Mesendoderm (in vitro differentiated cells): ENCODE measurements around the gene FGD1.

Experiments used
- DNase-seq: peaks from one replicate; pipeline ENCODE4 v3.0.0; 2013
- H2AK5ac ChIP-seq: 2 replicates; pipeline ENCODE4 v1.6.1; 2013; ENCODE audit warnings: low read length, inconsistent platforms
- H2BK120ac ChIP-seq: 2 replicates; pipeline ENCODE4 v1.6.1; 2013; ENCODE audit warnings: low read depth, mild to moderate bottlenecking, low read length, moderate library complexity, mixed read lengths
- H2BK15ac ChIP-seq: replicated peaks from 2 replicates; pipeline ENCODE4 v1.6.1; 2013; ENCODE audit warnings: low read depth, mild to moderate bottlenecking, moderate library complexity
- H2BK5ac ChIP-seq: 2 replicates; pipeline ENCODE4 v1.6.1; 2013; ENCODE audit warnings: low read length, inconsistent platforms
- H3K18ac ChIP-seq: 2 replicates; pipeline ENCODE4 v1.6.1; 2013; ENCODE audit warnings: mild to moderate bottlenecking, low read length, mixed read lengths
- H3K23ac ChIP-seq: one replicate; pipeline ENCODE4 v1.6.1; 2013; ENCODE audit warnings: low read length
- H3K27ac ChIP-seq: 2 replicates; pipeline ENCODE4 v1.5.1; 2013; ENCODE audit warnings: low read depth, mild to moderate bottlenecking, inconsistent platforms, low read length, moderate library complexity
- H3K27me3 ChIP-seq: 2 replicates; pipeline ENCODE4 v1.6.1; 2013; ENCODE audit warnings: low read length, control low read depth, mild to moderate bottlenecking, inconsistent platforms; ENCODE audit not compliant: insufficient read depth, poor library complexity
- H3K36me3 ChIP-seq: 2 replicates; pipeline ENCODE4 v1.6.1; 2013; ENCODE audit warnings: low read length, inconsistent platforms; ENCODE audit not compliant: control insufficient read depth, insufficient read depth
- H3K4ac ChIP-seq: one replicate; pipeline ENCODE4 v1.6.1; 2013; ENCODE audit warnings: low read depth, mild to moderate bottlenecking, low read length, moderate library complexity
- H3K4me1 ChIP-seq: 2 replicates; pipeline ENCODE4 v1.6.1; 2013; ENCODE audit warnings: low read depth, low read length, inconsistent platforms; ENCODE audit not compliant: control insufficient read depth
- H3K4me2 ChIP-seq: 2 replicates; pipeline ENCODE4 v1.6.1; 2013; ENCODE audit warnings: low read length
- H3K4me3 ChIP-seq: 2 replicates; pipeline ENCODE4 v1.5.1; 2013; ENCODE audit warnings: mild to moderate bottlenecking, low read length
- H3K56ac ChIP-seq: one replicate; pipeline ENCODE4 v1.6.1; 2013; ENCODE audit warnings: low read length
- H3K79me1 ChIP-seq: 2 replicates; pipeline ENCODE4 v1.6.1; 2013; ENCODE audit warnings: low read length, inconsistent platforms
- H3K79me2 ChIP-seq: 2 replicates; pipeline ENCODE4 v1.6.1; 2013; ENCODE audit warnings: mild to moderate bottlenecking, low read length; ENCODE audit not compliant: control insufficient read depth, insufficient read depth
- H3K9ac ChIP-seq: 2 replicates; pipeline ENCODE4 v1.6.1; 2013; ENCODE audit warnings: low read length, inconsistent platforms
- H4K5ac ChIP-seq: one replicate; pipeline ENCODE4 v1.6.1; 2013; ENCODE audit warnings: low read length
- H4K8ac ChIP-seq: one replicate; pipeline ENCODE4 v1.6.1; 2013; ENCODE audit warnings: low read depth, mild to moderate bottlenecking, control low read depth, low read length, moderate library complexity
- WGBS: extraction: QIAGEN DNeasy Blood & Tissue Kit; methylation state at CpG from one replicate; pipeline ENCODE4 v1.1.7; 2013; ENCODE audit warnings: low lambda C conversion rate, missing lambda C conversion rate; ENCODE audit not compliant: insufficient coverage; ENCODE audit errors: extremely low coverage; 5-methylcytosine and 5-hydroxymethylcytosine counted together

The FGD1 gene

DNA sequence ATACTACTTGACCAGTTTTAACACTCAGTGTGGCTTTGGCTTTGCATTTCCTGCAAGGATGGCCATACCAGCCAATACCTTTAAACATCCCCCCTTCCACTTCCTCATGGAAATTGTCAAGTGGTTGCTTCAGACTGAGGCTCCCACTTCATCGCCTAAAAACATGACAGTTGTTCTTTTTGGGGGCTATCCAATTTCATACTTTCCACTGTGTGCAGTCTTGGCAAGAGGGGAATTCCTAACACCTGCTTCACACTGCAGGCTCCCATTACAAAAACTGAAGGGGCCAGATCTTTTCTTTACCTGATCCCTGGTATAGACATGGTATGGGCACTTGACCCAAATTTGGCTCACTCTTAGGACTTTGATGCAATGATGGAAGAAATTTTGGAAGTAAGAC, 84.3 kb downstream of the FGD1 start:
- H2BK120ac ChIP-seq = no peak overlapping the region
- H3K4me1 ChIP-seq = no peaks in the 10 kb centered on the region
- no peak overlapping the region for H4K5ac ChIP-seq
- no peak overlapping the region for H3K4ac ChIP-seq
- DNase-seq = no peak
- no peak overlapping the region for H3K27ac ChIP-seq
- no peak overlapping the region for H3K4me3 ChIP-seq
- no peaks in the 10 kb centered on the region for H3K27me3 ChIP-seq
- no peak overlapping the region for H3K9ac ChIP-seq
- H4K8ac ChIP-seq = no peak overlapping the region
- H3K36me3 ChIP-seq = no peaks in the 10 kb centered on the region
- no peaks in the 10 kb centered on the region for H3K79me2 ChIP-seq
- WGBS = no CpG with 5 or more reads among the region's 1 CpG
- no peak overlapping the region for H3K18ac ChIP-seq
- no peak overlapping the region for H3K4me2 ChIP-seq
- no peak overlapping the region for H2BK15ac ChIP-seq
- H3K23ac ChIP-seq = no peak overlapping the region
- H3K79me1 ChIP-seq = no peaks in the 10 kb centered on the region
- H2BK5ac ChIP-seq = no peak overlapping the region
- no peak overlapping the region for H3K56ac ChIP-seq
- no peak overlapping the region for H2AK5ac ChIP-seq

DNA sequence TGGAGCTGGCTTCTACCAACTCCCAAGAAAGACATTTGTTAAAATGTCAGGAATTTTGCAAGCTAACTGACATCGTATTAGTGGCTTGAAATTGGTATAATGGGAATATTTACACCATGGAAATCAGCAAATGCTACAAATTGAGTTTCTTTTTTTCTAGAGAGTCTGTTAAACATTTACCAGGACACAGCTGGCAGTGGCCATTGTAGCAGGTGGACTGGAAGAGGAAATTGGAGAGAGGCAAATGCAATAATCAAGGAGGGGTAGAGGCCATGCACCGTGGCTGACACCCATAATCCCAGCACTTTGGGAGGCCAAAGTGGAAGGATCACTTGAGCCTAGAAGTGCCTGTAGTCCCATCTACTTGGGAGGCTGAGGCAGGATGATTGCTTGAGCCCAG, 88.8 kb downstream of the FGD1 start:
- no peak overlapping the region for H2BK5ac ChIP-seq

DNA sequence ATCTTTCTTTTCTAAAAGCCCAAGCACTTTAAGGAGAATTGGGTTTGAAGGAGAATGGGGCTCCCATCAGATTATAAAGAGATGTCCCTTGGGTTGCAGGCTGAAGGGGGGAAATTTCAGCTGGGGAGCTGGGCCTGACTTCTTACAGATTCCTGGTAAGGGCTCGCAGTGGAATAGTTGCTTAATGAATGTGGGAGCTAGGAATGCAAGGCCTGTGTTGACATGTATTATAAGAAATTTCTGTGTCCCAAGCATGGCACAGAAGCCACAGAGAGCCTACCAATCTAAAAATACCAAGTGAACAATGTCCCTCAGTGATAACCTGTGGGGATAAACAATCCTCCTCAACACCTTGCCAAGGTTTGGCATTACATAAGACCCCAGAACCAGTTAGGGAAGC, 98.9 kb downstream of the FGD1 start:
- Histone ChIP-seq H4K8ac (no peak overlapping the region), H3K27me3 (no peaks in the 10 kb centered on the region), H2BK120ac (no peak overlapping the region), H3K23ac (no peak overlapping the region), H3K4me2 (no peak overlapping the region), H4K5ac (no peak overlapping the region), H3K56ac (no peak overlapping the region), H3K79me2 (no peaks in the 10 kb centered on the region), H3K36me3 (no peaks in the 10 kb centered on the region), H2BK15ac (no peak overlapping the region), H3K4me1 (no peaks in the 10 kb centered on the region), H3K4me3 (no peak overlapping the region), H2BK5ac (no peak overlapping the region), H3K4ac (no peak overlapping the region), H3K18ac (no peak overlapping the region), H3K27ac (no peak overlapping the region), H2AK5ac (no peak overlapping the region), H3K79me1 (no peaks in the 10 kb centered on the region), H3K9ac (no peak overlapping the region)
- DNase-seq = no peak
- WGBS = no CpG with 5 or more reads among the region's 1 CpG

More for the DNA sequence above, 88.8 kb downstream of the FGD1 start:
- no peak overlapping the region for H3K9ac ChIP-seq
- H2BK120ac ChIP-seq = no peak overlapping the region
- no peaks in the 10 kb centered on the region for H3K36me3 ChIP-seq
- WGBS = no CpG with 5 or more reads among the region's 2 CpGs
- H3K79me2 ChIP-seq = no peaks in the 10 kb centered on the region
- H3K27ac ChIP-seq = no peak overlapping the region
- no peak overlapping the region for H4K5ac ChIP-seq
- no peak overlapping the region for H3K23ac ChIP-seq
- H3K4ac ChIP-seq = no peak overlapping the region
- no peak overlapping the region for H3K4me2 ChIP-seq
- no peak overlapping the region for H4K8ac ChIP-seq
- DNase-seq = no peak
- H3K79me1 ChIP-seq = no peaks in the 10 kb centered on the region
- H3K27me3 ChIP-seq = no peaks in the 10 kb centered on the region
- no peaks in the 10 kb centered on the region for H3K4me1 ChIP-seq
- H3K4me3 ChIP-seq = no peak overlapping the region
- no peak overlapping the region for H3K18ac ChIP-seq
- no peak overlapping the region for H3K56ac ChIP-seq
- H2BK15ac ChIP-seq = no peak overlapping the region
- no peak overlapping the region for H2AK5ac ChIP-seq
